SK-N-SH (cell line): ENCODE data around the gene TMTC2. TPM values are rescaled to one million over a fixed set of nuclear protein-coding genes. Genes with fewer than 3 reads are reported as not detected.

ENCODE experiments used
- CTCF ChIA-PET: fragments of 300-600, 350-600 bp; formaldehyde crosslinking; extraction: SDS; loops from one replicate; lab custom pipeline; 2021; lab: Yijun Ruan, JAX
- POLR2A ChIA-PET: fragments of 350-600 bp; sonication (Branson Sonifier 250); formaldehyde crosslinking; extraction: SDS; loops from one replicate; lab custom pipeline; 2020; ENCODE audit warnings: antibody characterized with exemption, inconsistent platforms; lab: Yijun Ruan, JAX
- DNase-seq: peaks from one replicate; pipeline ENCODE4 v3.0.0; 2012
- H2AFZ ChIP-seq: fragments of 200-600 bp; sonication (generic); 2 replicates; pipeline ENCODE4 v1.8.1; 2016; ENCODE audit warnings: antibody characterized with exemption, mild to moderate bottlenecking, low read depth
- H3F3A ChIP-seq: fragments of 200-600 bp; sonication (generic); replicated peaks from 2 replicates; pipeline ENCODE3; 2016; ENCODE audit warnings: antibody characterized with exemption, mild to moderate bottlenecking; ENCODE audit not compliant: insufficient read depth
- H3K27ac ChIP-seq, 2 experiments: fragments of 200-500 bp in 1 of 2; fragments of 200-600 bp in 1 of 2; sonication (Bioruptor generic) in 1 of 2; sonication (generic), shearing (Covaris generic) in 1 of 2; 2 replicates each; pipeline versions ENCODE4 v1.5.1 to v1.6.1; 2014 to 2016; ENCODE audit warnings: low read depth in 2 of 2, inconsistent platforms in 1 of 2, low read length in 1 of 2, mild to moderate bottlenecking in 1 of 2, mixed read lengths in 1 of 2
- H3K27me3 ChIP-seq: fragments of 200-600 bp; sonication (generic), shearing (Covaris generic); 2 replicates; pipeline ENCODE4 v1.6.1; 2016; ENCODE audit warnings: mixed run types; ENCODE audit not compliant: insufficient read depth
- H3K36me3 ChIP-seq, 2 experiments: fragments of 200-500 bp in 1 of 2; fragments of 200-600 bp in 1 of 2; sonication (Bioruptor generic) in 1 of 2; sonication (generic) in 1 of 2; replicated peaks in 1 of 2; 2 replicates each; pipeline versions ENCODE3 to v1.5.1; 2014 to 2016; ENCODE audit warnings: low read length in 1 of 2, mild to moderate bottlenecking in 1 of 2; ENCODE audit not compliant: insufficient read depth in 2 of 2, control insufficient read depth in 1 of 2
- H3K4me1 ChIP-seq, 2 experiments: fragments of 200-500 bp in 1 of 2; fragments of 200-600 bp in 1 of 2; sonication (Bioruptor generic) in 1 of 2; sonication (generic), shearing (Covaris generic) in 1 of 2; 2 replicates each; pipeline versions ENCODE4 v1.5.1 to v1.6.1; 2014 to 2016; ENCODE audit warnings: low read depth in 1 of 2, low read length in 1 of 2, mixed run types in 1 of 2; ENCODE audit not compliant: insufficient read depth in 2 of 2, control insufficient read depth in 1 of 2
- H3K4me2 ChIP-seq: fragments of 200-600 bp; sonication (generic), shearing (Covaris generic); 2 replicates; pipeline ENCODE4 v1.6.1; 2017; ENCODE audit warnings: mixed run types
- H3K4me3 ChIP-seq, 2 experiments: fragments of 200-500 bp in 1 of 2; fragments of 200-600 bp in 1 of 2; sonication (Bioruptor generic) in 1 of 2; sonication (generic), shearing (Covaris generic) in 1 of 2; 2 replicates each; pipeline versions ENCODE4 v1.5.1 to v1.8.1; 2014 to 2016; ENCODE audit warnings: low read depth in 2 of 2, inconsistent platforms in 1 of 2, low read length in 1 of 2, mild to moderate bottlenecking in 1 of 2, mixed read lengths in 1 of 2, moderate library complexity in 1 of 2
- H3K79me2 ChIP-seq: fragments of 200-600 bp; sonication (generic); 2 replicates; pipeline ENCODE4 v1.8.1; 2017; ENCODE audit warnings: mild to moderate bottlenecking; ENCODE audit not compliant: insufficient read depth
- H3K9ac ChIP-seq: fragments of 200-600 bp; sonication (generic); 2 replicates; pipeline ENCODE4 v1.6.1; 2017; ENCODE audit warnings: mixed run types
- H3K9me2 ChIP-seq: fragments of 200-600 bp; sonication (generic); 2 replicates; pipeline ENCODE4 v1.6.1; 2017; ENCODE audit warnings: mixed run types
- H3K9me3 ChIP-seq: fragments of 200-600 bp; sonication (generic); 2 replicates; pipeline ENCODE4 v1.6.1; 2017; ENCODE audit warnings: mixed run types, mild to moderate bottlenecking, moderate library complexity
- H4K20me1 ChIP-seq: fragments of 200-600 bp; sonication (generic); 2 replicates; pipeline ENCODE4 v1.6.1; 2017; ENCODE audit warnings: mild to moderate bottlenecking, mixed run types; ENCODE audit not compliant: insufficient read depth
- ELF1 ChIP-seq: IDR thresholded peaks from 2 replicates; pipeline ENCODE4 v1.4.0; 2012
- EP300 ChIP-seq, 2 experiments: IDR thresholded peaks; 2 replicates each; pipeline versions ENCODE4 v1.4.0 to v1.6.1; 2012; ENCODE audit warnings: borderline replicate concordance in 1 of 2, low read depth in 1 of 2, low read length in 1 of 2
- FOSL2 ChIP-seq: IDR thresholded peaks from 2 replicates; pipeline ENCODE4 v1.4.0; 2012; ENCODE audit warnings: low read depth, mild to moderate bottlenecking, moderate library complexity, borderline replicate concordance
- FOXJ3 ChIP-seq: sonication (generic); formaldehyde crosslinking; IDR thresholded peaks from 2 replicates; pipeline ENCODE4 v1.5.1; 2020; ENCODE audit warnings: mild to moderate bottlenecking, missing genetic modification reagents
- GATA2 ChIP-seq: sonication (generic); formaldehyde crosslinking; IDR thresholded peaks from 2 replicates; pipeline ENCODE4 v1.5.0; 2020; ENCODE audit warnings: mild to moderate bottlenecking, missing genetic modification reagents
- MEF2A ChIP-seq: IDR thresholded peaks from 2 replicates; pipeline ENCODE4 v1.4.0; 2012; ENCODE audit warnings: low read depth, borderline replicate concordance
- MXI1 ChIP-seq: IDR thresholded peaks from 2 replicates; pipeline ENCODE4 v1.6.1; 2012; ENCODE audit warnings: mild to moderate bottlenecking, low read depth, low read length, improper control_type of control experiment
- RAD21 ChIP-seq: IDR thresholded peaks from 2 replicates; pipeline ENCODE4 v1.6.1; 2012; ENCODE audit warnings: mild to moderate bottlenecking, low read length
- RCOR1 ChIP-seq: fragments of 150-350 bp; IDR thresholded peaks from 2 replicates; pipeline ENCODE4 v1.6.1; 2017; ENCODE audit warnings: antibody characterized with exemption, low read length
- RFX5 ChIP-seq: IDR thresholded peaks from 2 replicates; pipeline ENCODE4 v1.6.1; 2012; ENCODE audit warnings: mild to moderate bottlenecking, improper control_type of control experiment, low read length
- TAF1 ChIP-seq: IDR thresholded peaks from 2 replicates; pipeline ENCODE4 v1.6.1; 2012; ENCODE audit warnings: low read depth, mild to moderate bottlenecking, low read length, moderate library complexity, borderline replicate concordance
- TCF12 ChIP-seq: IDR thresholded peaks from 2 replicates; pipeline ENCODE4 v1.4.0; 2012
- TEAD4 ChIP-seq: IDR thresholded peaks from 2 replicates; pipeline ENCODE4 v1.4.0; 2012; ENCODE audit warnings: mild to moderate bottlenecking, borderline replicate concordance; ENCODE audit not compliant: insufficient read depth
- YY1 ChIP-seq: IDR thresholded peaks from 2 replicates; pipeline ENCODE4 v1.4.0; 2012; ENCODE audit warnings: low read depth, mild to moderate bottlenecking
- WGBS: methylation state at CpG from one replicate; pipeline ENCODE4 v1.1.6; 2017; ENCODE audit warnings: low lambda C conversion rate; 5-methylcytosine and 5-hydroxymethylcytosine counted together
- polyA plus RNA-seq, 3 experiments: library from polyadenylated mRNA; depleted of rRNA; stranded (reverse); fragments of >200 nt; gene quantifications; 2 replicates each; pipeline ENCODE4 v1.2.3, GENCODE V29; 2012
- TF ChIP-seq, protein P1 (sequence below): IDR thresholded peaks from 2 replicates; pipeline ENCODE4 v1.6.1; 2012; ENCODE audit warnings: mild to moderate bottlenecking, low read depth, low read length, moderate library complexity
- TF ChIP-seq, protein P2 (sequence below): IDR thresholded peaks from 2 replicates; pipeline ENCODE4 v1.4.0; 2012; ENCODE audit warnings: low read depth
- TF ChIP-seq, protein P3 (sequence below): IDR thresholded peaks from 2 replicates; pipeline ENCODE4; 2012

Gene TMTC2
- polyA plus RNA-seq, 1 of the 3 experiments (the other 2 are of a cell fraction), result 4.1 TPM

DNA sequence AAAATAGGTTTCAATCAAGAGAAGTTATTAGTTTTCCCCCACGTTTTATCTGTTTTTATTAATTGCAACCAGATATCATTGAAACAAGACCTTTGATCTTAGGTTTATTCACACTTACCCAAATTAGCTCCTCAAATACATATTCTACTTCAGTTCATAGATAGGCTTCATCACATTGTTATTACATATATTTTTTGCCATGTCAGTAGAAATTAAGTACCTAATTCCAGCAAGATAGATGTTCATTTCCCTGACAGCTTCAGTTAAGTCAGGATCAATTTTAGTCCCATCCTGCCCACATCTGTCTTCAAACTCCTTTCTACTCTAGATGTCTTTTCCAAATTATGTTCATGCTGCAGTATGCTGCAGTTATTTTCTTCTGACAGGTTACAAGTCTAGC lies 388.8 kb downstream of the TMTC2 start:
- POLR2A ChIA-PET, result no interaction called here
- no peaks in the 10 kb centered on the region for H3K9me2 ChIP-seq
- H4K20me1 ChIP-seq, result no peaks in the 10 kb centered on the region
- H3K9ac ChIP-seq, result no peak overlapping the region
- H3K4me1 ChIP-seq, result no peaks in the 10 kb centered on the region
- DNase-seq, result no peak
- no peaks in the 10 kb centered on the region for H3K27me3 ChIP-seq
- peaks cover 0 to 2% of the 10 kb centered on the region in 2 experiments for H3K36me3 ChIP-seq
- no peaks in the 10 kb centered on the region for H3K79me2 ChIP-seq
- TF ChIP-seq, protein P1, sequence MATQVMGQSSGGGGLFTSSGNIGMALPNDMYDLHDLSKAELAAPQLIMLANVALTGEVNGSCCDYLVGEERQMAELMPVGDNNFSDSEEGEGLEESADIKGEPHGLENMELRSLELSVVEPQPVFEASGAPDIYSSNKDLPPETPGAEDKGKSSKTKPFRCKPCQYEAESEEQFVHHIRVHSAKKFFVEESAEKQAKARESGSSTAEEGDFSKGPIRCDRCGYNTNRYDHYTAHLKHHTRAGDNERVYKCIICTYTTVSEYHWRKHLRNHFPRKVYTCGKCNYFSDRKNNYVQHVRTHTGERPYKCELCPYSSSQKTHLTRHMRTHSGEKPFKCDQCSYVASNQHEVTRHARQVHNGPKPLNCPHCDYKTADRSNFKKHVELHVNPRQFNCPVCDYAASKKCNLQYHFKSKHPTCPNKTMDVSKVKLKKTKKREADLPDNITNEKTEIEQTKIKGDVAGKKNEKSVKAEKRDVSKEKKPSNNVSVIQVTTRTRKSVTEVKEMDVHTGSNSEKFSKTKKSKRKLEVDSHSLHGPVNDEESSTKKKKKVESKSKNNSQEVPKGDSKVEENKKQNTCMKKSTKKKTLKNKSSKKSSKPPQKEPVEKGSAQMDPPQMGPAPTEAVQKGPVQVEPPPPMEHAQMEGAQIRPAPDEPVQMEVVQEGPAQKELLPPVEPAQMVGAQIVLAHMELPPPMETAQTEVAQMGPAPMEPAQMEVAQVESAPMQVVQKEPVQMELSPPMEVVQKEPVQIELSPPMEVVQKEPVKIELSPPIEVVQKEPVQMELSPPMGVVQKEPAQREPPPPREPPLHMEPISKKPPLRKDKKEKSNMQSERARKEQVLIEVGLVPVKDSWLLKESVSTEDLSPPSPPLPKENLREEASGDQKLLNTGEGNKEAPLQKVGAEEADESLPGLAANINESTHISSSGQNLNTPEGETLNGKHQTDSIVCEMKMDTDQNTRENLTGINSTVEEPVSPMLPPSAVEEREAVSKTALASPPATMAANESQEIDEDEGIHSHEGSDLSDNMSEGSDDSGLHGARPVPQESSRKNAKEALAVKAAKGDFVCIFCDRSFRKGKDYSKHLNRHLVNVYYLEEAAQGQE, result no peak
- no peak for TF ChIP-seq GATA2 (CRISPR knock-in tag)
- no peak for TF ChIP-seq TAF1
- no peak for TF ChIP-seq RCOR1
- TF ChIP-seq YY1, result no peak
- TF ChIP-seq TEAD4, result no peak
- TF ChIP-seq, protein P2, sequence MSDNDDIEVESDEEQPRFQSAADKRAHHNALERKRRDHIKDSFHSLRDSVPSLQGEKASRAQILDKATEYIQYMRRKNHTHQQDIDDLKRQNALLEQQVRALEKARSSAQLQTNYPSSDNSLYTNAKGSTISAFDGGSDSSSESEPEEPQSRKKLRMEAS, result no peak
- no peak for TF ChIP-seq MEF2A
- H3K27ac ChIP-seq, result no peak overlapping the region
- no peak overlapping the region for H3K4me3 ChIP-seq
- no peak overlapping the region for H3K4me2 ChIP-seq
- WGBS, result 79% methylated on average over 1 of the region's 1 CpG
- CTCF ChIA-PET, result interaction anchor here (0.6 to 1.8 kb wide), 3 partner anchors 9 to 390 kb away, joined by 3 to 5 read pairs (median 3); no protein-coding TSS in a partner anchor
- H3F3A ChIP-seq, result no peaks in the 10 kb centered on the region
- no peak overlapping the region for H2AFZ ChIP-seq
- H3K9me3 ChIP-seq, result no peaks in the 10 kb centered on the region

DNA sequence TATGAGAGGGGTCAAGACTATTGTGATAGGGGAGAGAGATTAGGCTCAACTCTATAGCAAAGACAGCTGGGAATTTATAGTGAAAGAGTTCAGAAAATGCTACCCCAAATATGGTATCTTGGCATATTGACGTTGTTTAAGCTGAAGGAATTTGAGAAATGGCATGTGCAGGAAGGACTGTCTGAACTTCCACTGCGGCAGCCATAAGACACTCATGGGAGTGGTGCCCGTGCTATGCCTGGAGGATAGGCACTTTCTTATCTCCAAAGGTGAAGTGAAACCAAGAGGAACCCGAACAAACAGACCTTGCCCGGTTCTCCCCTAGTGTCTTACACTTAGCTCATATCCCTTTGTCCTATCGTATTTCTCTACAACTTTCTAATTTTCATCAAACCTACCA lies 390.3 kb downstream of the TMTC2 start:
- ChIA-PET POLR2A (no interaction called here), CTCF (interaction anchor here (1.8 kb wide), 1 partner anchor 391 kb away, joined by 5 read pairs; no protein-coding TSS in a partner anchor)
- no peaks in the 10 kb centered on the region for H3K9me3 ChIP-seq
- no peak overlapping the region for H2AFZ ChIP-seq
- no peak overlapping the region for H3K4me2 ChIP-seq
- WGBS, result 86% methylated on average over 6 of the region's 6 CpGs
- H3K36me3 ChIP-seq, result peaks cover 0 to 2% of the 10 kb centered on the region in 2 experiments
- H3K27ac ChIP-seq, result no peak overlapping the region
- H3K79me2 ChIP-seq, result no peaks in the 10 kb centered on the region
- H3K9ac ChIP-seq, result no peak overlapping the region
- no peaks in the 10 kb centered on the region for H3K4me1 ChIP-seq
- H3F3A ChIP-seq, result no peaks in the 10 kb centered on the region
- H3K4me3 ChIP-seq, result no peak overlapping the region
- no peaks in the 10 kb centered on the region for H3K27me3 ChIP-seq
- DNase-seq, result no peak
- H3K9me2 ChIP-seq, result no peaks in the 10 kb centered on the region
- no peaks in the 10 kb centered on the region for H4K20me1 ChIP-seq
- no peak for TF ChIP-seq FOXJ3 (CRISPR knock-in tag)
- no peak for TF ChIP-seq TEAD4
- TF ChIP-seq MEF2A, result no peak
- TF ChIP-seq TCF12, result no peak
- TF ChIP-seq RFX5, result no peak
- TF ChIP-seq GATA2 (CRISPR knock-in tag), result no peak
- TF ChIP-seq, protein P1, result no peak
- no peak for TF ChIP-seq RAD21
- TF ChIP-seq ELF1, result no peak
- no peak for TF ChIP-seq EP300 (IDR thresholded peaks at IDR 0.05; ENCODE audit: borderline replicate concordance in 1 of 2, low read depth in 1 of 2, low read length in 1 of 2)
- TF ChIP-seq, protein P3, sequence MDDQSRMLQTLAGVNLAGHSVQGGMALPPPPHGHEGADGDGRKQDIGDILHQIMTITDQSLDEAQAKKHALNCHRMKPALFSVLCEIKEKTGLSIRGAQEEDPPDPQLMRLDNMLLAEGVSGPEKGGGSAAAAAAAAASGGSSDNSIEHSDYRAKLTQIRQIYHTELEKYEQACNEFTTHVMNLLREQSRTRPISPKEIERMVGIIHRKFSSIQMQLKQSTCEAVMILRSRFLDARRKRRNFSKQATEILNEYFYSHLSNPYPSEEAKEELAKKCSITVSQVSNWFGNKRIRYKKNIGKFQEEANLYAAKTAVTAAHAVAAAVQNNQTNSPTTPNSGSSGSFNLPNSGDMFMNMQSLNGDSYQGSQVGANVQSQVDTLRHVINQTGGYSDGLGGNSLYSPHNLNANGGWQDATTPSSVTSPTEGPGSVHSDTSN, result no peak
- no peak for TF ChIP-seq FOSL2
- no peak for TF ChIP-seq MXI1
